Transverse colon (tissue), 4 donors: Measurements from ENCODE around the gene MYLK. TPM values are rescaled to one million over a fixed set of nuclear protein-coding genes. Genes with fewer than 3 reads are reported as not detected.

Source experiments
- DNase-seq: peaks from one replicate; pipeline ENCODE4 v3.0.0-alpha.2; 2019
- H3K27ac ChIP-seq, 4 donors: fragments of 200-600 bp; sonication (generic); 2 replicates each; pipeline ENCODE4 v1.5.1; 2016 to 2018; ENCODE audit warnings: inconsistent platforms in 4 of 4
- H3K27me3 ChIP-seq: fragments of 200-600 bp; sonication (generic); 2 replicates; pipeline ENCODE4 v1.5.1; 2017; ENCODE audit warnings: inconsistent platforms
- H3K36me3 ChIP-seq, 4 donors: fragments of 200-600 bp; sonication (generic); 2 replicates each; pipeline ENCODE4 v1.5.1; 2017 to 2019; ENCODE audit warnings: inconsistent platforms in 4 of 4
- H3K4me1 ChIP-seq, 4 donors: fragments of 200-600 bp; sonication (generic); 2 replicates each; pipeline ENCODE4 v1.5.1; 2017 to 2020; ENCODE audit warnings: inconsistent platforms in 4 of 4
- H3K4me3 ChIP-seq, 4 donors: fragments of 200-600 bp; sonication (generic); 1 replicate in 1 of 4; 2 replicates in 3 of 4; pipeline versions ENCODE4 v1.5.1 to v1.6.1; 2017 to 2019; ENCODE audit warnings: inconsistent platforms in 4 of 4
- H3K9me3 ChIP-seq, 2 donors: fragments of 200-600 bp; sonication (generic); 2 replicates each; pipeline ENCODE4 v1.5.1; 2017 to 2019; ENCODE audit warnings: inconsistent platforms in 2 of 2
- EP300 ChIP-seq: sonication (generic); formaldehyde crosslinking; IDR thresholded peaks from one replicate; pipeline ENCODE4 v1.6.1; 2017; ENCODE audit warnings: antibody characterized with exemption, low read depth
- POLR2A ChIP-seq: fragments of 450-650 bp; IDR thresholded peaks from one replicate; pipeline ENCODE4 v1.6.1; 2016; ENCODE audit warnings: antibody characterized with exemption, mild to moderate bottlenecking, moderate library complexity
- POLR2AphosphoS5 ChIP-seq, 3 donors: sonication (generic); formaldehyde crosslinking; IDR thresholded peaks; one replicate each; pipeline ENCODE4 v1.6.1; 2016; ENCODE audit warnings: antibody characterized with exemption in 3 of 3
- whole genome bisulfite sequencing, 2 donors: methylation state at CpG; one replicate each; pipeline ENCODE4 v1.1.5; 2018; ENCODE audit warnings: low coverage in 1 of 2; 5-methylcytosine and 5-hydroxymethylcytosine counted together
- in situ Hi-C, 4 donors: fragments of 200-750 bp; cut with MboI; loops; one replicate each; pipeline versions ENCODE4 v1.15.0 to v1.15.1; 2017; ENCODE audit warnings: low sequenced_read_pairs in 3 of 4, low pct_ligation_motif_present in 1 of 4, low pct_unique_long_range_greater_than_20kb in 1 of 4
- intact Hi-C: fragments of 100-400 bp; cut with DNase I; formaldehyde crosslinking; loops from one replicate; pipeline ENCODE4 v1.15.1; 2023; ENCODE audit warnings: low total_unique reads
- total RNA-seq, 4 donors: library from RNA; depleted of rRNA; stranded (reverse); fragments of >200 nt; gene quantifications; one replicate each; pipeline ENCODE4 v1.1.0, GENCODE V29; 2016
- TF ChIP-seq, protein P1 (sequence below), 5 experiments: fragments of 200-600 bp in 3 of 5; fragments of 450-650 bp in 2 of 5; sonication (generic) in 3 of 5; IDR thresholded peaks; 1 replicate in 2 of 5; 2 replicates in 3 of 5; pipeline ENCODE4 v1.5.1; 2016 to 2017; ENCODE audit warnings: antibody characterized with exemption in 5 of 5, inconsistent platforms in 3 of 5, mild to moderate bottlenecking in 2 of 5, moderate library complexity in 1 of 5

The MYLK gene
- total RNA-seq, 4 donors from 2014 or later: 230 to 527 (median 349) TPM

DNA sequence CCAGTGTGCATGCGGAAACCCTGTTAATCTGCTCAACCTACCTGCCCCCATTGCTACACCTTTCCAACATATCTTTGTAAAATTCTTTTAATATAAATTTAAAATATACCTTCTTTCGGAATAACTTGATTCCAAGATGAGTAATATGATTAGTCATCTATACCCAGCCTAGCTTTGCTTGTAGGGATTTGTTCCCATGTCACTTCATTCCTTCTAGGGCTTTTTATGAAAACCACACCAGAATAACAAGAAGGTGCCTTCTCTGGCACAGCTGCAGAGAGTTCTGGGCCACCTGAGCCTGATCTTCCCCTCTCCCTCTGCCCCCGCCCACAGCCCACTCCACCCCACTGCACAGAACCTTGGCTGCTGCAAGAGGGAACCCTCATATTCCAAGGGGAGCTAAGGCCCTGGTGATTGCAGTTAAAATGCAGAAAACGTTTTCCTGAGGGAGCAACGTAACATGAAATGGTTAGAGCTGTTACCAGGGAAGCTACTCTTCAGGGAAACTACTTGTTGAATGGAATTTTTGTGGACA lies 260.7 kb downstream of the MYLK start:
- DNase-seq: no peak
- peaks cover 0 to 7% (median 4%) of the 10 kb centered on the region in 4 donors for H3K4me1 ChIP-seq

DNA sequence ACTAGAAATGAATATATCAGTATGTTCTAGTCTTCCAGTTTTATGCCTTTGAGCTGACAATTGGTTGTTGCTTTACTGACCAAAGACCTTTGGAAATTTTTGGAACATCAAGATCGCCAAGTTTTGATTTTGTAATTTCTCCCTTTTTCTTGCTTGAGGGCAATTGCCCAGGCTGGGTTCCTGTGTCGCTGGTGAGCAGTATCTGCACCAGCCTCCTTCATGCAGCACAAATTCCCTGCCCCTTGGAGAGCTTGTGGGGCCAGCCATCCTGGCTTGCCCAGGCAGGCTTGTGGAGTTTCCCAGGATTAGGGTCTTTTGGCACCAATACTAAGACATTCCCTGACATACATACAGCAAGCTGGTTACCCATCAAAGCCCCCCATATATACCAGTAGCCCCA lies 261.4 kb downstream of the MYLK start:
- no peak for DNase-seq
- no peaks in the 10 kb centered on the region for H3K9me3 ChIP-seq
- intact Hi-C loops: no loop called here
- H3K4me3 ChIP-seq: no peak overlapping the region
- peaks cover 0 to 10% (median 0%) of the 10 kb centered on the region in 4 donors for H3K36me3 ChIP-seq
- in situ Hi-C loops: no loop called here
- TF ChIP-seq, protein P1, sequence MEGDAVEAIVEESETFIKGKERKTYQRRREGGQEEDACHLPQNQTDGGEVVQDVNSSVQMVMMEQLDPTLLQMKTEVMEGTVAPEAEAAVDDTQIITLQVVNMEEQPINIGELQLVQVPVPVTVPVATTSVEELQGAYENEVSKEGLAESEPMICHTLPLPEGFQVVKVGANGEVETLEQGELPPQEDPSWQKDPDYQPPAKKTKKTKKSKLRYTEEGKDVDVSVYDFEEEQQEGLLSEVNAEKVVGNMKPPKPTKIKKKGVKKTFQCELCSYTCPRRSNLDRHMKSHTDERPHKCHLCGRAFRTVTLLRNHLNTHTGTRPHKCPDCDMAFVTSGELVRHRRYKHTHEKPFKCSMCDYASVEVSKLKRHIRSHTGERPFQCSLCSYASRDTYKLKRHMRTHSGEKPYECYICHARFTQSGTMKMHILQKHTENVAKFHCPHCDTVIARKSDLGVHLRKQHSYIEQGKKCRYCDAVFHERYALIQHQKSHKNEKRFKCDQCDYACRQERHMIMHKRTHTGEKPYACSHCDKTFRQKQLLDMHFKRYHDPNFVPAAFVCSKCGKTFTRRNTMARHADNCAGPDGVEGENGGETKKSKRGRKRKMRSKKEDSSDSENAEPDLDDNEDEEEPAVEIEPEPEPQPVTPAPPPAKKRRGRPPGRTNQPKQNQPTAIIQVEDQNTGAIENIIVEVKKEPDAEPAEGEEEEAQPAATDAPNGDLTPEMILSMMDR (IDR thresholded peaks at IDR 0.05): no peak
- no peak for TF ChIP-seq POLR2A
- TF ChIP-seq POLR2AphosphoS5 (IDR thresholded peaks at IDR 0.05): no peak
- no peak for TF ChIP-seq EP300
- H3K4me1 ChIP-seq: peaks cover 0 to 7% (median 4%) of the 10 kb centered on the region in 4 donors
- 81 to 88% methylated on average over 1 to 2 of the region's 2 CpGs for WGBS, 2 donors
- no peaks in the 10 kb centered on the region for H3K27me3 ChIP-seq
- peak overlapping the region in 3 of 4 donors; percentile 80 to 91 (median 86) for H3K27ac ChIP-seq

More for the DNA sequence above, 260.7 kb downstream of the MYLK start:
- Histone ChIP-seq H3K4me3 (no peak overlapping the region), H3K9me3 (no peaks in the 10 kb centered on the region), H3K36me3 (peaks cover 0 to 10% (median 0%) of the 10 kb centered on the region in 4 donors), H3K27me3 (no peaks in the 10 kb centered on the region), H3K27ac (peak overlapping the region in 3 of 4 donors; percentile 80 to 91 (median 86))
- intact Hi-C loops: no loop called here
- WGBS, 2 donors: 75 to 85% methylated on average over 3 to 5 of the region's 5 CpGs
- TF ChIP-seq POLR2AphosphoS5 (IDR thresholded peaks at IDR 0.05): no peak
- TF ChIP-seq EP300: no peak
- TF ChIP-seq POLR2A: no peak
- TF ChIP-seq, protein P1 (IDR thresholded peaks at IDR 0.05): no peak
- in situ Hi-C loops: no loop called here

DNA sequence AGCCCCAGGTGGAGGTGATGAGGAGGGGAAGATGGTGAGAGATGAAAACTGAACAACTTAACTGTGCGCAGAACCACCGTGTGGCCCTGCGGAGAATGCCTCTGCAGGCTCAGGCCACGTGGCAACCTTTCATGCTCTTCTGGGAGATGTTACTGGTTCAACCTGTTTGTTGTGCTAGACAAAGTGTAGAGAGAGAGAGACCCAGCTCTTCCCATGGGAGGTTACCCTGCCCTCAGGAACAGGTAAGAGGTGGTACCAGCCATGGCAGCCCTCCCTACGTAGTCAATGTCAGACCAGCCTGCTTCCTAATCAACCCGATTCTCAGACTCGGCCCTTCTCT lies 262.3 kb downstream of the MYLK start:
- intact Hi-C loops: no loop called here
- TF ChIP-seq EP300: no peak
- TF ChIP-seq POLR2AphosphoS5 (IDR thresholded peaks at IDR 0.05): no peak
- no peak for TF ChIP-seq POLR2A
- DNase-seq: no peak
- Histone ChIP-seq H3K27me3 (no peaks in the 10 kb centered on the region), H3K4me1 (peaks cover 0 to 7% (median 4%) of the 10 kb centered on the region in 4 donors), H3K27ac (peak overlapping the region; percentile 79 to 91 (median 83)), H3K9me3 (no peaks in the 10 kb centered on the region), H3K36me3 (peaks cover 0 to 10% (median 0%) of the 10 kb centered on the region in 4 donors), H3K4me3 (no peak overlapping the region)
- in situ Hi-C loops: no loop called here
- 88 to 95% methylated on average over 3 to 7 of the region's 7 CpGs for WGBS, 2 donors

DNA sequence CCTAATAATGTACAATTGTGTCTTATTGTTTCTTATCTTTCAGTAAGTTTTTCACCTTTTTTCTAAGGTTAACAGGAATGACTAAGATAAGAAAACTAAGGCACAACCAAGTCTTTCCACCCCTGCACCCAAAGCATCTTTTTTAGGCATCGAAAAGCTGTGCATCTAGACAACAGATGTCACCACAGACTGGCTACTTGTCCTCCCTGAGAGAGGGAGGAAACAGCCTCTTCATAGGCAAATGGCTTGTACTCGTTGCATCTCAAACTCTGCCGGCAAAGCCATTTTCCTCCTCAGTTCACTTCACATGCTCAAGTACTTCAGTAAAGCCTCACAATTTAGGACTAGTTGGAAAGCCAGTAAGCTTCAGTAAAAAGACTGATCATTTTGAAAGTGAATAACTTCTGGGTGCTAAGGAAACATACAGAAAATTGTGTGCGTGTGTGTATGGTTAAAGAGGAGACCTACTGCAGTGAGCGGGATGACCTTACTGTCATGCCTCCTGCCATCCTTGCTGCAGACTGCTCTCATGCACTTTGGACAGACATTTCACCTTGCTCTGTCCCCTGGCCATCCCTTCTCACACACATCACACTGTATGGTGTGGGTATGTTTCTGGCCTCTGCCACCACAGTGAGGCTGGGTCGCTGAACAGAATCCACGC lies 262.8 kb downstream of the MYLK start:
- in situ Hi-C loops: no loop called here
- WGBS, 2 donors: 70 to 81% methylated on average over 4 to 7 of the region's 7 CpGs
- no peaks in the 10 kb centered on the region for H3K9me3 ChIP-seq
- peaks cover 0 to 7% (median 4%) of the 10 kb centered on the region in 4 donors for H3K4me1 ChIP-seq
- no peak for DNase-seq
- H3K27me3 ChIP-seq: no peaks in the 10 kb centered on the region
- intact Hi-C loops: no loop called here
- TF ChIP-seq, protein P1 (IDR thresholded peaks at IDR 0.05): no peak
- TF ChIP-seq POLR2AphosphoS5 (IDR thresholded peaks at IDR 0.05) (no peak), EP300 (no peak), POLR2A (no peak)
- peaks cover 0 to 10% (median 0%) of the 10 kb centered on the region in 4 donors for H3K36me3 ChIP-seq
- no peak overlapping the region for H3K4me3 ChIP-seq
- peak overlapping the region; percentile 79 to 91 (median 83) for H3K27ac ChIP-seq
